Measurements from ENCODE around the gene EYA3. TPM values are rescaled to one million over a fixed set of nuclear protein-coding genes. Genes with fewer than 3 reads are reported as not detected.

Gene EYA3
- total RNA-seq, 1 donor from 2014 or later, result 22.1 TPM

DNA sequence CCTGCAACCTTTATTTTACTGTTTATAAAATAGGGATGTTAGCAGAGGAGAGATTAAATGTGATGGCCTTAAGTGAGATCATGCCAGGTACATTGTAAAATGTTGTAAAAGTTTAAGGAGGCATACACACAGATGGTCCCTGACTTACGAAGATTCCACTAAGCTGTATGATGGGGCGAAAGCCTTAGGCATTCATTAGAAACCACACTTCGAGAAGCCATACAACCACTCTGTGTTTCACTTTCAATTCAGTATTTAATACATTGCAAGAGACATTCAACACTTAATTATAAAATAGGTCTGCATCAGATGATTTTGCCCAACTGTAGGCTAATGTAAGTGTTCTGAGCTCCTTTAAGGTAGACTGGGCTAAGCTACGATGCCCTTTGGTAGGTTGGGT, 149.9 kb downstream of the EYA3 start:
- H3K4me2 ChIP-seq (ENCODE audit: low read length), result no peak overlapping the region
- TF ChIP-seq EZH2 (IDR thresholded peaks at IDR 0.05; ENCODE audit: insufficient read depth, low read length), result no peak
- TF ChIP-seq CTCF (IDR thresholded peaks at IDR 0.05; ENCODE audit: insufficient read depth, low read depth, low read length), result no peak
- no peaks in the 10 kb centered on the region for H3K79me2 ChIP-seq (ENCODE audit: insufficient read depth, low read length)
- H3K4me3 Mint-ChIP-seq (ENCODE audit: unreplicated experiment), result no peak overlapping the region
- H3K36me3 Mint-ChIP-seq (ENCODE audit: low read depth, unreplicated experiment), result peaks cover 1% of the 10 kb centered on the region
- H3K4me1 Mint-ChIP-seq (ENCODE audit: low read depth, unreplicated experiment), result peaks cover 7% of the 10 kb centered on the region
- no peak overlapping the region for H3K27ac ChIP-seq (ENCODE audit: low read depth, low read length)
- H3K4me1 ChIP-seq (ENCODE audit: insufficient read depth, low read length), result peaks cover 3% of the 10 kb centered on the region
- no peaks in the 10 kb centered on the region for H3K36me3 ChIP-seq (ENCODE audit: insufficient read depth, low read length)
- no peaks in the 10 kb centered on the region for H3K9me3 ChIP-seq (ENCODE audit: insufficient read depth, low read depth, low read length)
- H3K9ac ChIP-seq (ENCODE audit: low read length), result no peak overlapping the region
- peaks cover 19% of the 10 kb centered on the region for H3K27me3 Mint-ChIP-seq (ENCODE audit: low read depth, unreplicated experiment)
- no peak overlapping the region for H3K27ac Mint-ChIP-seq (ENCODE audit: unreplicated experiment)
- H3K4me3 ChIP-seq (ENCODE audit: insufficient read depth, low read depth, low read length), result no peak overlapping the region
- H3K9me3 Mint-ChIP-seq (ENCODE audit: unreplicated experiment), result no peaks in the 10 kb centered on the region
- no peak overlapping the region for H2AFZ ChIP-seq (ENCODE audit: low read depth, low read length)
- DNase-seq (ENCODE audit: low read depth), result no peak
- FAIRE-seq, result no peak
- H4K20me1 ChIP-seq (ENCODE audit: insufficient read depth, low read length), result no peaks in the 10 kb centered on the region
- peaks cover 21% of the 10 kb centered on the region for H3K27me3 ChIP-seq (ENCODE audit: insufficient read depth, low read length)

DNA sequence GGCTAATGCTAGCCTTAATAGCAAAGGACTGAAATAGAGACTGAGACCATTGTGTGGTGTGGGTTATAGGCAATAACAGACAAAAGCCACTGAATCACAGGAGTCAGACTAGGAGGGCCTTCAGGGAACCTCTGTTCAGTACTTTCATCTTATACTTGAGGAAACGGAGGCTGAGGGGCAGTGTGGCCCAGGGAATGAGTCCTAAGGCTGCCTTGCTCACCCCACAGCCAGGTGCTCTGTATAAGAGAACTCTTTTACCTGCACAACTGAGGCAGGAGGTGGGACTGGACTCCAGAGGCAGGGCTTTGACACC, 150.9 kb downstream of the EYA3 start:
- Histone ChIP-seq H4K20me1 (ENCODE audit: insufficient read depth, low read length) (no peaks in the 10 kb centered on the region), H3K4me3 (ENCODE audit: insufficient read depth, low read depth, low read length) (no peak overlapping the region), H3K36me3 (ENCODE audit: insufficient read depth, low read length) (no peaks in the 10 kb centered on the region), H3K4me1 (ENCODE audit: insufficient read depth, low read length) (peaks cover 3% of the 10 kb centered on the region), H3K27me3 (ENCODE audit: insufficient read depth, low read length) (peaks cover 21% of the 10 kb centered on the region), H3K79me2 (ENCODE audit: insufficient read depth, low read length) (no peaks in the 10 kb centered on the region), H3K4me2 (ENCODE audit: low read length) (no peak overlapping the region), H3K9ac (ENCODE audit: low read length) (no peak overlapping the region), H3K9me3 (ENCODE audit: insufficient read depth, low read depth, low read length) (no peaks in the 10 kb centered on the region), H3K27ac (ENCODE audit: low read depth, low read length) (no peak overlapping the region), H2AFZ (ENCODE audit: low read depth, low read length) (no peak overlapping the region)
- Mint-ChIP-seq H3K36me3 (ENCODE audit: low read depth, unreplicated experiment) (peaks cover 1% of the 10 kb centered on the region), H3K27ac (ENCODE audit: unreplicated experiment) (no peak overlapping the region), H3K9me3 (ENCODE audit: unreplicated experiment) (no peaks in the 10 kb centered on the region), H3K4me1 (ENCODE audit: low read depth, unreplicated experiment) (peaks cover 8% of the 10 kb centered on the region), H3K4me3 (ENCODE audit: unreplicated experiment) (no peak overlapping the region), H3K27me3 (ENCODE audit: low read depth, unreplicated experiment) (peaks cover 19% of the 10 kb centered on the region)
- TF ChIP-seq EZH2 (IDR thresholded peaks at IDR 0.05; ENCODE audit: insufficient read depth, low read length), result no peak
- TF ChIP-seq CTCF (IDR thresholded peaks at IDR 0.05; ENCODE audit: insufficient read depth, low read depth, low read length), result no peak
- DNase-seq (ENCODE audit: low read depth) (no peak), FAIRE-seq (no peak)

DNA sequence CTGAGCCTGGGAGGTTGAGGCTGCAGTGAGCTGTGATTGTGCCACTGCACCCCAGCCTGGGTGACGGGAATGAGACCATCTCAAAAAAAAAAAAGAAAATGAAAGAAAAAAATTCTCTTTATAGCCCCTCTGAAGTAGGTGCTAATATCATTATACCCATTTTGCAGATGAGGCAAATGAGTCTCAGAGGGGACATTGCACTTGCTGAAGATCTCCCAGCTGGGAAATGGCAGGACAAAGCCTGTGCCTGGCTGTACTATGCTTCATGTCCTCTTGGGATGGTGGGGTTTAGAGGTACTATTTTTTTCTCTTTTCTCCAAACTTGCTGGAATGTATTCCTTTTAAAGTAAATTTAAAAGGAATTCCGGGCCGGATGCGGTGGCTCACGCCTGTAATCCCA, 152.0 kb downstream of the EYA3 start:
- Mint-ChIP-seq H3K27ac (ENCODE audit: unreplicated experiment) (no peak overlapping the region), H3K27me3 (ENCODE audit: low read depth, unreplicated experiment) (peaks cover 19% of the 10 kb centered on the region), H3K36me3 (ENCODE audit: low read depth, unreplicated experiment) (peaks cover under 1% of the 10 kb centered on the region), H3K4me3 (ENCODE audit: unreplicated experiment) (no peak overlapping the region), H3K9me3 (ENCODE audit: unreplicated experiment) (no peaks in the 10 kb centered on the region), H3K4me1 (ENCODE audit: low read depth, unreplicated experiment) (peaks cover 13% of the 10 kb centered on the region)
- no peak for FAIRE-seq
- no peak for DNase-seq (ENCODE audit: low read depth)
- H4K20me1 ChIP-seq (ENCODE audit: insufficient read depth, low read length), result no peaks in the 10 kb centered on the region
- no peaks in the 10 kb centered on the region for H3K79me2 ChIP-seq (ENCODE audit: insufficient read depth, low read length)
- H3K27me3 ChIP-seq (ENCODE audit: insufficient read depth, low read length), result peaks cover 21% of the 10 kb centered on the region
- H3K36me3 ChIP-seq (ENCODE audit: insufficient read depth, low read length), result no peaks in the 10 kb centered on the region
- no peak overlapping the region for H3K4me3 ChIP-seq (ENCODE audit: insufficient read depth, low read depth, low read length)
- peaks cover 3% of the 10 kb centered on the region for H3K4me1 ChIP-seq (ENCODE audit: insufficient read depth, low read length)
- no peak overlapping the region for H3K4me2 ChIP-seq (ENCODE audit: low read length)
- H3K9me3 ChIP-seq (ENCODE audit: insufficient read depth, low read depth, low read length), result no peaks in the 10 kb centered on the region
- no peak overlapping the region for H2AFZ ChIP-seq (ENCODE audit: low read depth, low read length)
- H3K27ac ChIP-seq (ENCODE audit: low read depth, low read length), result no peak overlapping the region
- H3K9ac ChIP-seq (ENCODE audit: low read length), result no peak overlapping the region
- TF ChIP-seq CTCF (IDR thresholded peaks at IDR 0.05; ENCODE audit: insufficient read depth, low read depth, low read length) (no peak), EZH2 (IDR thresholded peaks at IDR 0.05; ENCODE audit: insufficient read depth, low read length) (no peak)
